A549 (cell line): ENCODE data around the gene PAPPA2.

ENCODE experiments used
- CEBPB ChIP-seq, 2 experiments: fragments of >200 bp in 1 of 2; sonication (Bioruptor Twin) in 1 of 2; formaldehyde crosslinking in 1 of 2; IDR thresholded peaks; 2 replicates each; pipeline ENCODE4 v1.6.1; 2012 to 2016
- NPAS2 ChIP-seq: fragments of 250-450 bp; sonication (Bioruptor Pico); IDR thresholded peaks from 2 replicates; pipeline ENCODE4 v1.8.0; 2022; ENCODE audit warnings: mild to moderate bottlenecking, moderate library complexity, borderline replicate concordance
- TF ChIP-seq, protein P1 (sequence below): IDR thresholded peaks from 2 replicates; pipeline ENCODE4 v1.6.1; 2012

DNA sequence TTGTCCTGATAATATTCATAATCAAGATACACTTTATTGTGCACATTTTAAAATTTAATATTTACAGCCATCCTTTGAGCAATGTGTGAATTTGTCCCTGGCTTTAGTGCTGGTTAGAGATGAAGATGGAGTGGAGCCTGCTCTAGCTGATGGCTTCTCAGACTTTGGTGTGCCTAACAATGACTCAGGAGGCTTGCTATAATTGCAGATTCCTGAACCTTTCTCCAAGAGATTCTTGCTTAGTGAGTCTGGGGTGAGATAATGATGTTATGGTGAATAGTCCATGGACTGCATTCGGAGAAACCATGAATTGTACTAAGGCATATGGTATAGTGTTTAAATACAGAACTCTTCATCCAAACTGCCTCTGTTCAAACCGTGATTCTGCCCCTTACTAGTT lies 307.1 kb downstream of the PAPPA2 start:
- TF ChIP-seq, protein P1, sequence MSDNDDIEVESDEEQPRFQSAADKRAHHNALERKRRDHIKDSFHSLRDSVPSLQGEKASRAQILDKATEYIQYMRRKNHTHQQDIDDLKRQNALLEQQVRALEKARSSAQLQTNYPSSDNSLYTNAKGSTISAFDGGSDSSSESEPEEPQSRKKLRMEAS = no peak
- TF ChIP-seq NPAS2 (CRISPR knock-in tag) = no peak
- TF ChIP-seq CEBPB (IDR thresholded peaks at IDR 0.05) = no peak
